ENCODE measurements around the gene GLT6D1.

Gene GLT6D1

GRCh38 chr9:135607401-135608293 is 31.7 kb downstream of the GLT6D1 start:
- no peak for TF ChIP-seq CTCF (IDR thresholded peaks at IDR 0.05; ENCODE audit: insufficient read depth, low read length, poor library complexity, severe bottlenecking)
- H3K27me3 ChIP-seq (replicated peaks; ENCODE audit: control insufficient read depth, insufficient read depth, low read length) = no peaks in the 10 kb centered on the region; the same call in 1 of the 2 replicates
- no peak for DNase-seq (ENCODE audit: extremely low read depth, insufficient read length)
- H3K36me3 ChIP-seq (ENCODE audit: control insufficient read depth, insufficient read depth, low read length) = no peaks in the 10 kb centered on the region
- H3K4me3 ChIP-seq (replicated peaks; ENCODE audit: low read depth, low read length) = no peak overlapping the region

GRCh38 chr9:135606885-135607259 is 32.5 kb downstream of the GLT6D1 start:
- no peak overlapping the region for H3K4me3 ChIP-seq (replicated peaks; ENCODE audit: low read depth, low read length)
- no peaks in the 10 kb centered on the region; the same call in 1 of the 2 replicates for H3K27me3 ChIP-seq (replicated peaks; ENCODE audit: control insufficient read depth, insufficient read depth, low read length)
- no peaks in the 10 kb centered on the region for H3K36me3 ChIP-seq (ENCODE audit: control insufficient read depth, insufficient read depth, low read length)
- no peak for DNase-seq (ENCODE audit: extremely low read depth, insufficient read length)
- no peak for TF ChIP-seq CTCF (IDR thresholded peaks at IDR 0.05; ENCODE audit: insufficient read depth, low read length, poor library complexity, severe bottlenecking)

GRCh38 chr9:135605238-135605781 is 34.0 kb downstream of the GLT6D1 start:
- DNase-seq (ENCODE audit: extremely low read depth, insufficient read length) = no peak
- TF ChIP-seq CTCF (IDR thresholded peaks at IDR 0.05; ENCODE audit: insufficient read depth, low read length, poor library complexity, severe bottlenecking) = no peak
- H3K4me3 ChIP-seq (replicated peaks; ENCODE audit: low read depth, low read length) = no peak overlapping the region
- no peaks in the 10 kb centered on the region; the same call in 1 of the 2 replicates for H3K27me3 ChIP-seq (replicated peaks; ENCODE audit: control insufficient read depth, insufficient read depth, low read length)
- no peaks in the 10 kb centered on the region for H3K36me3 ChIP-seq (ENCODE audit: control insufficient read depth, insufficient read depth, low read length)

GRCh38 chr9:135604437-135605237 is 34.7 kb downstream of the GLT6D1 start:
- TF ChIP-seq CTCF (IDR thresholded peaks at IDR 0.05; ENCODE audit: insufficient read depth, low read length, poor library complexity, severe bottlenecking) = no peak
- H3K27me3 ChIP-seq (replicated peaks; ENCODE audit: control insufficient read depth, insufficient read depth, low read length) = no peaks in the 10 kb centered on the region; the same call in 1 of the 2 replicates
- no peak for DNase-seq (ENCODE audit: extremely low read depth, insufficient read length)
- H3K4me3 ChIP-seq (replicated peaks; ENCODE audit: low read depth, low read length) = no peak overlapping the region
- no peaks in the 10 kb centered on the region for H3K36me3 ChIP-seq (ENCODE audit: control insufficient read depth, insufficient read depth, low read length)

- no peaks in the 10 kb centered on the region; the same call in 1 of the 2 replicates for H3K27me3 ChIP-seq (replicated peaks; ENCODE audit: control insufficient read depth, insufficient read depth, low read length)
- peak; percentile 32 for DNase-seq (ENCODE audit: extremely low read depth, insufficient read length)
- H3K4me3 ChIP-seq (replicated peaks; ENCODE audit: low read depth, low read length) = no peak overlapping the region
- TF ChIP-seq CTCF (IDR thresholded peaks at IDR 0.05; ENCODE audit: insufficient read depth, low read length, poor library complexity, severe bottlenecking) = peak; percentile 79
- H3K36me3 ChIP-seq (ENCODE audit: control insufficient read depth, insufficient read depth, low read length) = no peaks in the 10 kb centered on the region
Measured at GRCh38 chr9:135602789-135603481, 36.4 kb downstream of the GLT6D1 start.

All from GM06990 (cell line).